Head of caudate nucleus (tissue), 42 donors: Measurements from ENCODE around the gene ASTN2.

ENCODE experiments used
- DNase-seq, 42 donors: peaks; one replicate each; pipeline versions ENCODE4 v3.0.0 to v3.0.0-alpha.2; 2020 to 2021; ENCODE audit warnings: mixed read lengths in 7 of 42
- intact Hi-C: fragments of 100-400 bp; cut with DNase I; formaldehyde crosslinking; loops from one replicate; pipeline ENCODE4 v1.15.0; 2022

Gene ASTN2

GRCh38 chr9:116544896-116545295, 870.0 kb downstream of the ASTN2 start:
- DNase-seq = no peak
- intact Hi-C loops = no loop called here

GRCh38 chr9:116543731-116544400, 871.0 kb downstream of the ASTN2 start:
- DNase-seq = no peak
- intact Hi-C loops = no loop called here

GRCh38 chr9:116541402-116541801, 873.5 kb downstream of the ASTN2 start:
- intact Hi-C loops = no loop called here
- no peak for DNase-seq

- no peak for DNase-seq
- intact Hi-C loops = no loop called here
These were observed 875.3 kb downstream of the ASTN2 start for GRCh38 chr9:116539549-116539948.

GRCh38 chr9:116525611-116526010, 889.2 kb downstream of the ASTN2 start:
- DNase-seq = no peak
- intact Hi-C loops = no loop called here

- intact Hi-C loops = no loop called here
These were observed 889.9 kb downstream of the ASTN2 start for GRCh38 chr9:116524778-116525470.

GRCh38 chr9:116520218-116520617, 894.6 kb downstream of the ASTN2 start:
- DNase-seq = no peak
- intact Hi-C loops = no loop called here

More at GRCh38 chr9:116524778-116525470, 889.9 kb downstream of the ASTN2 start:
- DNase-seq = no peak

- no peak for DNase-seq
- intact Hi-C loops = no loop called here
These were observed 898.4 kb downstream of the ASTN2 start for GRCh38 chr9:116516456-116516855.

- DNase-seq = no peak
- intact Hi-C loops = no loop called here
These were observed 899.3 kb downstream of the ASTN2 start for GRCh38 chr9:116515541-116515940.

GRCh38 chr9:116506685-116507084, 908.2 kb downstream of the ASTN2 start:
- intact Hi-C loops = no loop called here
- DNase-seq = no peak

- no peak for DNase-seq
- intact Hi-C loops = no loop called here
These were observed 909.9 kb downstream of the ASTN2 start for GRCh38 chr9:116504893-116505480.

GRCh38 chr9:116504081-116504480, 910.8 kb downstream of the ASTN2 start:
- intact Hi-C loops = no loop called here
- no peak for DNase-seq

- DNase-seq = no peak
These were observed 912.1 kb downstream of the ASTN2 start for GRCh38 chr9:116502746-116503145.

GRCh38 chr9:116501871-116502270, 913.0 kb downstream of the ASTN2 start:
- no peak for DNase-seq
- intact Hi-C loops = no loop called here

More at GRCh38 chr9:116502746-116503145, 912.1 kb downstream of the ASTN2 start:
- intact Hi-C loops = no loop called here

- no peak for DNase-seq
- intact Hi-C loops = no loop called here
These were observed 914.6 kb downstream of the ASTN2 start for GRCh38 chr9:116499986-116500871.

- intact Hi-C loops = no loop called here
- no peak for DNase-seq
These were observed 915.4 kb downstream of the ASTN2 start for GRCh38 chr9:116499434-116499833.

- DNase-seq = peak in 1 of 42 donors; percentile 9
- intact Hi-C loops = no loop called here
These were observed 917.6 kb downstream of the ASTN2 start for GRCh38 chr9:116497095-116497890.

GRCh38 chr9:116496167-116496566, 918.7 kb downstream of the ASTN2 start:
- intact Hi-C loops = no loop called here
- no peak for DNase-seq

- no peak for DNase-seq
- intact Hi-C loops = no loop called here
These were observed 919.1 kb downstream of the ASTN2 start for GRCh38 chr9:116495725-116496124.
